22Rv1 (cell line): Measurements from ENCODE around the gene SAMD8.
A peak's percentile ranks its signal among the peaks of the same experiment; 100 is the strongest.

ENCODE experiments used
- H3K27ac ChIP-seq: fragments of 450-650 bp; 2 replicates; pipeline ENCODE4 v1.5.1; 2017
- ZFX ChIP-seq: fragments of 450-650 bp; IDR thresholded peaks from 2 replicates; pipeline ENCODE4 v1.6.1; 2017; ENCODE audit warnings: antibody characterized with exemption, borderline replicate concordance
- TF ChIP-seq, protein P1 (sequence below): fragments of 450-650 bp; IDR thresholded peaks from 2 replicates; pipeline ENCODE4 v1.5.1; 2017; ENCODE audit warnings: mild to moderate bottlenecking

The SAMD8 gene

DNA sequence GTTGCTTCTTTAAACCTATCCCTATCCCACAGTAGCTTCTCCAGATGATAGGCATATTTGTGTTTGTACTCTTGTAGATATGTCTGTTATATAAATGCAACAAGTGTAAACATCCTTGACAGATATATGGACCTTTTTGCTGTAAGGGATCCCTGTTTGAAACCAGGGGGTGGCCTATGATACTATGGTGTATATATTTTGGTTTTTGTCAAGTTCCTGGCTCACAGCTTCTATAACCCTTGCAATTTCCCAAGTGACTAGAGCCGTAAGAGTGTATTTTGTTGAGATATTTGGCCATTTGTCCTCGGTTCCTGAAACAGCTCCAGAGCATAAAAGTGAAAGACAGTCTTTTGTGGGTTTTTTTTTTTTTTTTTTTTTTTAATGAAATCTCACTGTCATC, 114.6 kb downstream of the SAMD8 start:
- TF ChIP-seq, protein P1, sequence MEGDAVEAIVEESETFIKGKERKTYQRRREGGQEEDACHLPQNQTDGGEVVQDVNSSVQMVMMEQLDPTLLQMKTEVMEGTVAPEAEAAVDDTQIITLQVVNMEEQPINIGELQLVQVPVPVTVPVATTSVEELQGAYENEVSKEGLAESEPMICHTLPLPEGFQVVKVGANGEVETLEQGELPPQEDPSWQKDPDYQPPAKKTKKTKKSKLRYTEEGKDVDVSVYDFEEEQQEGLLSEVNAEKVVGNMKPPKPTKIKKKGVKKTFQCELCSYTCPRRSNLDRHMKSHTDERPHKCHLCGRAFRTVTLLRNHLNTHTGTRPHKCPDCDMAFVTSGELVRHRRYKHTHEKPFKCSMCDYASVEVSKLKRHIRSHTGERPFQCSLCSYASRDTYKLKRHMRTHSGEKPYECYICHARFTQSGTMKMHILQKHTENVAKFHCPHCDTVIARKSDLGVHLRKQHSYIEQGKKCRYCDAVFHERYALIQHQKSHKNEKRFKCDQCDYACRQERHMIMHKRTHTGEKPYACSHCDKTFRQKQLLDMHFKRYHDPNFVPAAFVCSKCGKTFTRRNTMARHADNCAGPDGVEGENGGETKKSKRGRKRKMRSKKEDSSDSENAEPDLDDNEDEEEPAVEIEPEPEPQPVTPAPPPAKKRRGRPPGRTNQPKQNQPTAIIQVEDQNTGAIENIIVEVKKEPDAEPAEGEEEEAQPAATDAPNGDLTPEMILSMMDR: no peak
- no peak for TF ChIP-seq ZFX
- H3K27ac ChIP-seq: no peak overlapping the region

DNA sequence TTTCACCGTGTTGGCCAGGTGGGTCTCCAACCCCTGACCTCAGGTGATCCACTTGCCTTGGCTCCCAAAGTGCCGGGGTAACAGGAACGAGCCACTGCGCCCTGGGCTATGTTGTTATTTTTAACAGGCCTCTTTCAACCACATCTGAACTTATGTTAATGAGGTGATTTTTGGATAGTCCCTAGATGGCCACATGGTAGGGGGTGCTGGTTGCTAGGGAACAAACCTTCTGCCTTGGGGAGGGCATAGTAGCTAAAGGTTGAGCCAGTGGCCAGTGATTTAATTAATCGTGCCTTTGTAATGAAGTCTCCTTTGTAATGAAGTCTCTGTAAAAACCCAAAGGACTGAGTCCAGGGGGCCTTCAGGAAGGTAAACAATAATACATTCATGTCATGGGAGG, 115.2 kb downstream of the SAMD8 start:
- no peak overlapping the region for H3K27ac ChIP-seq
- no peak for TF ChIP-seq ZFX
- TF ChIP-seq, protein P1: no peak

DNA sequence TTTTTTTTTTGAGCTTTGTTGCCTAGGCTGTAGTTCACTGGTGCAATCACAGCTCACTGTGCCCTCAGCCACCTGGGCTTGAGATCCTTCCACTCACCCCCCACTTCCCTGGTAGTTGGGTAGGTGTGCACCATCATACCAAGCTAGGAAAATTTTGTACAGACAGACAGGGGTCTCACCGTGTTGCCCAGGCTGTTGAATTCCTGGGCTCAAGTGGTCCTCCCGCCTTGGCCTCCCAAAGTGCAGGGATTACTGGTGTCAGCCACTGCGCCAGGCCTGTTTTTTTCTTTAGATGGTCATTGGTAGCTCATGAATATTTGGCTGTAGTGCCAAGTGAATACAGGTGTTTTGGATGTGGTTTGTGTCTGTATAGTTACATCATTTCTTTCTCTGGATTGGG, 116.8 kb downstream of the SAMD8 start:
- TF ChIP-seq, protein P1: no peak
- TF ChIP-seq ZFX: no peak
- H3K27ac ChIP-seq: peak overlapping the region; percentile 25

GRCh38 chr10:75228834-75229233, 117.4 kb downstream of the SAMD8 start:
- TF ChIP-seq ZFX: no peak
- TF ChIP-seq, protein P1: no peak
- H3K27ac ChIP-seq: peak overlapping the region; percentile 25

DNA sequence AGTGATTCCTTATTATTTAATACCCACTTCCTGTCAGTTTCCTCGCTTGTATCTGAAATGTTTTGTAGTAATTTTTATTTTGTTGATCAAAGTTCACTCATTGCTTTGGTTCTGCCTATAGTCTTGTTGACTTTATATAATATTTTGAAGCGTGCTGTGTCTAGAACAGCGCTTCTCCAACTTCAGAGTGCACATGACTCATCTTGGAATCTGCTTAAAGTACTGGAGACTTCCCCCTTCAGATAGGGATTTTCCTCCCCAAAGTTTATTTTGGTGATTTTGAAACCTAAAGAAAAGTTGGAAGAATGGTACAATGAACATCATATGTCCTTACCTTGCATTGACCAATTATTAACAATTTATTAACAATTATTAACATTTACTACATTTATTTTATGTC, 118.5 kb downstream of the SAMD8 start:
- no peak for TF ChIP-seq ZFX
- TF ChIP-seq, protein P1: no peak
- H3K27ac ChIP-seq: peak overlapping the region; percentile 11; the same call in 1 of the 2 replicates

DNA sequence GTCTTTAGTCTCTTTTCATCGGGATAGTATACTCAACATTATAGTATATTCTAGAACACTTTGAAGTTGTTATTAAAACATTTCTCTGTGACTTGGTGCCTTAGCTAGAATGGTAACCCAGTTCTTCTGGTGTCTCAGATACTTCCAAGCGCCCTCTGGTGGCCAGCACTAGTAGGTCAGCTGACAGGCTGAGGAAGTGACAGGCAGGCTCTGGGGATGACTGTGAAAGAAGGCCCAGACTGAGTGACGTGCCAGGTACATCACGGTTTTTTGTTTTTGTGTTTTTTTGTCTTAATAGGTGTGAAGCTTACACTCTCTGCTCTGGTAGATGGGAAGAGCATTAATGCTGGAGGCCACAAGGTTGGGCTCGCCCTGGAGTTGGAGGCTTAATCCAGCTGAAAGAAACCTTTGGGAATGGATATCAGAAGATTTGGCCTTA, 119.2 kb downstream of the SAMD8 start:
- peak overlapping the region; percentile 11; the same call in 1 of the 2 replicates for H3K27ac ChIP-seq
- no peak for TF ChIP-seq ZFX
- TF ChIP-seq, protein P1: peak; percentile 96
